HG03378 (cell line): Measurements from ENCODE around the gene GIMAP6.
"Not testable (repeated sequence)": the region's sequence is repeated elsewhere in the genome, so short reads cannot be mapped to it uniquely, and the experiment has no call there.

Source experiments
- ATAC-seq: cut with Tn5 transposase; IDR thresholded peaks from one replicate; pipeline ENCODE4 v1.9.1; 2021; ENCODE audit warnings: mild to moderate bottlenecking, moderate library complexity; ENCODE audit not compliant: unreplicated experiment

Gene GIMAP6

DNA sequence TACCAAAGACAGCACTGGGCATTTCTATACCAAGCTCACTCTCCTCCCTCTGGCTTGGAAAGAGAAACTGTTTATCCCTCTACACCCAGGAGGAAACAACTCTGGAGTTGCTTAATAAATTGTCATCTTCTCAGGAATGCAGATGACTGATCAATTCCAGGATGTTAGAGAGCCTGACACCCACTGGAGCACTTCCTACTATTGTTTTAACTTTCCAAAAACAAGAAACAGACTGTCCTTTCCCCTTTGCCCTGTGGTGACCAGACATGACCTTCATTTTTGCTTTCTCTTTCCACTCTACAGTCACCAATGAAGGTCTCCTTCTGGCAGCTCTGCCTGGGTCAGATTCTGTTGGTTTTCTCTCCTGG is 45.4 kb downstream of the GIMAP6 start:
- ATAC-seq: no peak

DNA sequence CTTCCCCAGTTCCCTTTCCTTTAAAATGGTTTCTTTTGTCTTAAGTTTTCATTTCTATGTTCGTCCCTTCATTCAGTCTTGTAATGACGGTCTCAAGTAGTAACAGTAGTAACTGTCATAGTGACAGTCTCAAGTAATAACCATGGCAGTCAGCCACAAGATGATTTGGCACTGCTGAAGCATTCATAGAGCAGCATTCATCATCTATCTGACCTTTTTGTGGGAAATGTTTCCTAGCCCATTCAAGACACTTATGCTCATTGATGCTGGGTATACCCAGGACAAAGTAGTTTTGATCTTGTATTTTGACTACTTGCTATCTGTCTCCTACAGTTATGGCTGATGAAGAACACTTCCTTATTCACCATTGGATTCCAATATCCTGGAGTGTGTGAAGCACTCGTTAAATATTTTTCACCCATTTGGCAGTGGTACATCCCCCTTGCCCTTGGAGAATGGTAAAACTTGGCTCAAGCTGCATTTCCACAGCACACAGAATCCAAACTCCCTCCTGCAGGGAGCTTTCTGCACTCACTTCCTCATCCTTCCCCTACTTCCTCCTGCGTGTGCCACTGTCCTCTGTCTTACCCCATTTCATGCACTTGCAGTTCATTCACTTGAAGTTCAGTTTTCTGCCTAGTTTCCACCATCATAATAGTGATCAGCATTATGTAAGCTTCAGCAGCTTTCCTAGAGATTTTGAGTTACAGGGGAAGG is 46.0 kb downstream of the GIMAP6 start:
- no peak for ATAC-seq

DNA sequence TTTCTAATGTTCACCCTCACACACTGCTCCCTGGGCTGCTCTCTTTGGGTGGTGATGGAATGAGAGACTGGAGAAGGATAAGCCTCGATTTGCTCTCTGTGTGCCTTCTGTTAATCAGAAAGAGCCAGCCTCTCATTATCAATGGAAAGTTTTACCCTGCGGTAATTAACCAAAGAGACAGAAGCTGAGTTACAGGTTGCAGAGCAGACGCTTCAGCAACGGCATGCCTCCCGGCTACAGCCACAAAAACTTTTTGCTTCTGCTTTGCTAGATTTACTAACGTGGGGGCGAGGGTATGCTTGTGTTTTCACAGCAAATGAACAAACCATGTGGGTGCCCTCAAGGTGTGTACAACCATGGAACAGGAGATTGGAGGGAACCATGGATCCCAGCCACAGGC is 47.0 kb downstream of the GIMAP6 start:
- ATAC-seq: no peak

DNA sequence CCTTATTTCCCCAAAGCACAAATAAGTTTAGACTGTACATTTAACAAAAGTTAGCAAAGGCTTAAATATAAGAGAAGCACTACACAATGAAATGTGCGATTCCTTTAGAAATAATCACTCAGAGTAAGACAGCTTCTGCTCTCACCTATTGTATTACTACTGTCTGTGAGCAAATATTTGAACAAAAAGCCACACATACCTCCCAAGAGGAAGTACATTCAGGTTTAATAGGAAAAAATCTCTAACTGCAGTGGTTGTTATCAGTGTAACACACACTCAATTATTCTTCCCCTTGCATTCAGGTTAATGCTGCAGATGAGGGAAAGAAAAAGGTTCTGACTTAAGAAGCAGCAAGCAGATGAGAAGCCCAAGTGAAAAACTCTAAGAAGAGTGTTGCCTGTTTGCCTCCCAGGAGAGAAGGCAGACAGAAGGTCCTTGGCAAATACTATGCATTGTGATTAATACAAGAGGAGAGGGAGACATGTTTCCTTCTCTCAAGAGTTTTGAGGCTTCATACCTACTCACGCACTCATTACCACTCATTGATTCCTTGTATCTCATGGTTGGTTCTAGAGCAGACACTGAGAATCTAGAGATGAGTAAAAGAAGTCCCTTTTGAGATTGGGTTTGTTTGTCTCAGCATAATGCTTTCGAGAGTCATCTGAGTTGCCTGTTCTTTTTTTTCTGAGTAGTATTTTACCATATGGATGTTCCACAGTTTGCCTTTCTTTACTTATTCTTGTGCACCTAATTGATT is 51.4 kb downstream of the GIMAP6 start:
- no peak for ATAC-seq

DNA sequence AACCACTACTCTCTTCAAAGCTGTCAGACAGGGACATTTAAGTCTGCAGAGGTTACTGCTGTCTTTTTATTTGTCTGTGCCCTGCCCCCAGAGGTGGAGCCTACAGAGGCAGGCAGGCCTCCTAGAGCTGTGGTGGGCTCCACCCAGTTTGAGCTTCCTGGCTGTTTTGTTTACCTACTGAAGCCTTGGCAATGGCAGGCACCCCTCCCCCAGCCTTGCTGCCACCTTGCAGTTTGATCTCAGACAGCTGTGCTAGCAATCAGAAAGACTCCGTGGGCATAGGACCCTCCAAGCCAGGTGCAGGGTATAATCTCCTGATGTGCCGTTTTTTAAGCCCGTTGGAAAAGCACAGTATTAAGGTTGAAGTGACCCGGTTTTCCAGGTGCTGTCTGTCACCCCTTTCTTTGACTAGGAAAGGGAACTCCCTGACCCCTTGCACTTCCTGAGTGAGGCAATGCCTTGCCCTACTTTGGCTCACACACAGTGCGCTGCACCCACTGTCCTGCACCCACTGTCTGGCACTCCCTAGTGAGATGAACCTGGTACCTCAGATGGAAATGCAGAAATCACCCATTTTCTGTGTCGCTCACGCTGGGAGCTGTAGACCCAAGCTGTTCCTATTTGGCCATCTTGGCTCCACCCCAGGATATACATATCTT is 52.1 kb downstream of the GIMAP6 start:
- ATAC-seq: not testable (repeated sequence)
